Kasumi-1 (cell line): Measurements from ENCODE around the gene GPSM1.

Experiments used
- DNase-seq, 2 experiments: peaks; one replicate each; lab custom pipeline; 2025; lab: John Stamatoyannopoulos, UW

Gene GPSM1

GRCh38 chr9:136327304-136327974, at the start of gene GPSM1:
Gene GPSM1 (plus strand): TSS chr9:136327539. CDS start chr9:136327696, 157 bp downstream.
- DNase-seq, result no peak

- DNase-seq, result no peak
Measured at GRCh38 chr9:136277746-136278145, 49.6 kb upstream of the GPSM1 start.

GRCh38 chr9:136278221-136278620, 49.1 kb upstream of the GPSM1 start:
- no peak for DNase-seq

GRCh38 chr9:136278894-136279293, 48.4 kb upstream of the GPSM1 start:
- no peak for DNase-seq

GRCh38 chr9:136279471-136279870, 47.9 kb upstream of the GPSM1 start:
- DNase-seq, result no peak

GRCh38 chr9:136280535-136281315, 46.6 kb upstream of the GPSM1 start:
- no peak for DNase-seq

GRCh38 chr9:136281421-136282271, 45.7 kb upstream of the GPSM1 start:
- DNase-seq, result no peak

GRCh38 chr9:136282272-136282861, 45.0 kb upstream of the GPSM1 start:
- no peak for DNase-seq

GRCh38 chr9:136283291-136284235, 43.8 kb upstream of the GPSM1 start:
- DNase-seq, result peak; percentile 52 to 62

GRCh38 chr9:136284311-136284710, 43.0 kb upstream of the GPSM1 start:
- DNase-seq, result no peak

- no peak for DNase-seq
Measured at GRCh38 chr9:136284951-136285350, 42.4 kb upstream of the GPSM1 start.

GRCh38 chr9:136285501-136286358, 41.6 kb upstream of the GPSM1 start:
- DNase-seq, result no peak

GRCh38 chr9:136286359-136286986, 40.9 kb upstream of the GPSM1 start:
- DNase-seq, result no peak

GRCh38 chr9:136286987-136287379, 40.4 kb upstream of the GPSM1 start:
- DNase-seq, result no peak

- DNase-seq, result no peak
Measured at GRCh38 chr9:136287960-136288753, 39.2 kb upstream of the GPSM1 start.

- no peak for DNase-seq
Measured at GRCh38 chr9:136289651-136290507, 37.5 kb upstream of the GPSM1 start.

- no peak for DNase-seq
Measured at GRCh38 chr9:136290508-136291000, 36.8 kb upstream of the GPSM1 start.
